Sigmoid colon (tissue), 7 donors: Measurements from ENCODE around the gene RNF166. TPM values are rescaled to one million over a fixed set of nuclear protein-coding genes. Genes with fewer than 3 reads are reported as not detected.

Experiments used
- DNase-seq: peaks from one replicate; pipeline ENCODE4 v3.0.0-alpha.2; 2019
- H3K27ac ChIP-seq, 4 donors: fragments of 200-600 bp; sonication (generic); one replicate each; pipeline ENCODE4 v1.5.1; 2016 to 2019; ENCODE audit warnings: mild to moderate bottlenecking in 1 of 4
- H3K27me3 ChIP-seq, 3 donors: fragments of 200-600 bp; sonication (generic); one replicate each; pipeline ENCODE4 v1.5.1; 2019; ENCODE audit warnings: mild to moderate bottlenecking in 1 of 3
- H3K36me3 ChIP-seq, 4 donors: fragments of 200-600 bp; sonication (generic); one replicate each; pipeline ENCODE4 v1.5.1; 2016 to 2019
- H3K4me1 ChIP-seq, 4 donors: fragments of 200-600 bp; sonication (generic); one replicate each; pipeline ENCODE4 v1.5.1; 2017 to 2019
- H3K4me3 ChIP-seq, 4 donors: fragments of 200-600 bp; sonication (generic); one replicate each; pipeline ENCODE4 v1.5.1; 2017 to 2019; ENCODE audit warnings: mild to moderate bottlenecking in 2 of 4, moderate library complexity in 1 of 4
- H3K9me3 ChIP-seq, 4 donors: fragments of 200-600 bp in 3 of 4; sonication (generic) in 3 of 4; one replicate each; pipeline versions ENCODE4 v1.5.1 to v1.6.1; 2013 to 2019
- CTCF ChIP-seq, 4 experiments: fragments of 450-650 bp in 3 of 4; fragments of 200-600 bp in 1 of 4; IDR thresholded peaks; one replicate each; pipeline ENCODE4 v1.5.1; 2016 to 2019; ENCODE audit warnings: antibody characterized with exemption in 4 of 4, mild to moderate bottlenecking in 3 of 4, moderate library complexity in 2 of 4
- EP300 ChIP-seq, 4 donors: sonication (generic); formaldehyde crosslinking; IDR thresholded peaks; one replicate each; pipeline ENCODE4 v1.6.1; 2017; ENCODE audit warnings: antibody characterized with exemption in 4 of 4
- POLR2A ChIP-seq, 2 donors: fragments of 450-650 bp; IDR thresholded peaks; one replicate each; pipeline ENCODE4 v1.6.1; 2016; ENCODE audit warnings: antibody characterized with exemption in 2 of 2, mild to moderate bottlenecking in 2 of 2, moderate library complexity in 2 of 2
- POLR2AphosphoS5 ChIP-seq, 4 donors: sonication (generic); formaldehyde crosslinking; IDR thresholded peaks; one replicate each; pipeline ENCODE4 v1.6.1; 2017; ENCODE audit warnings: antibody characterized with exemption in 4 of 4
- WGBS, 2 donors: extraction: QIAGEN DNeasy Blood & Tissue Kit; methylation state at CpG; one replicate each; pipeline ENCODE4 v1.1.7; 2013; 5-methylcytosine and 5-hydroxymethylcytosine counted together
- intact Hi-C: fragments of 100-400 bp; cut with DNase I; formaldehyde crosslinking; loops from one replicate; pipeline ENCODE4 v1.15.1; 2023
- polyA plus RNA-seq, 3 donors: library from polyadenylated mRNA; stranded (reverse); fragments of 200-250 nt; gene quantifications; one replicate each; pipeline ENCODE4 v1.2.3, GENCODE V29; 2013
- total RNA-seq, 4 donors: library from RNA; depleted of rRNA; stranded (reverse); fragments of >200 nt; gene quantifications; one replicate each; pipeline ENCODE4 v1.1.0, GENCODE V29; 2016
- donor health status: healthy with polysubstance abuse.
- donor health status: Bipolar disorder and iron deficiency.
- donor health status: healthy.

RNF166 gene
- total and polyA plus RNA-seq, 7 donors, result 5.4 to 34.8 (median 16.9) TPM

- H3K9me3 ChIP-seq, result no peaks in the 10 kb centered on the region
- no peaks in the 10 kb centered on the region for H3K27me3 ChIP-seq
- H3K4me3 ChIP-seq, result no peak overlapping the region
- intact Hi-C loops, result no loop called here
- TF ChIP-seq POLR2AphosphoS5 (IDR thresholded peaks at IDR 0.05), result no peak
- no peak for TF ChIP-seq POLR2A (IDR thresholded peaks at IDR 0.05)
- no peak for TF ChIP-seq EP300 (IDR thresholded peaks at IDR 0.05)
- no peak for TF ChIP-seq CTCF (IDR thresholded peaks at IDR 0.05)
- H3K4me1 ChIP-seq, result peaks cover 0 to 22% (median 14%) of the 10 kb centered on the region in 4 donors
- H3K27ac ChIP-seq, result no peak overlapping the region
- H3K36me3 ChIP-seq, result peaks cover 0 to 18% (median 0%) of the 10 kb centered on the region in 4 donors
- 91 to 92% methylated on average over 10 of the region's 10 CpGs for WGBS, 2 donors
- no peak for DNase-seq
Measured at GRCh38 chr16:88661468-88661867, 44.7 kb downstream of the RNF166 start.

GRCh38 chr16:88659160-88659559 lies 47.0 kb downstream of the RNF166 start:
- Histone ChIP-seq H3K27me3 (no peaks in the 10 kb centered on the region), H3K36me3 (peaks cover 0 to 41% (median 4%) of the 10 kb centered on the region in 4 donors), H3K4me1 (peaks cover 0 to 20% (median 14%) of the 10 kb centered on the region in 4 donors), H3K4me3 (no peak overlapping the region), H3K9me3 (no peaks in the 10 kb centered on the region), H3K27ac (no peak overlapping the region)
- no peak for DNase-seq
- TF ChIP-seq POLR2AphosphoS5 (IDR thresholded peaks at IDR 0.05) (no peak), CTCF (IDR thresholded peaks at IDR 0.05) (no peak), POLR2A (IDR thresholded peaks at IDR 0.05) (no peak), EP300 (IDR thresholded peaks at IDR 0.05) (no peak)
- 92 to 95% methylated on average over 25 of the region's 25 CpGs for WGBS, 2 donors
- intact Hi-C loops, result no loop called here

- H3K4me1 ChIP-seq, result peaks cover 0 to 15% (median 9%) of the 10 kb centered on the region in 4 donors
- TF ChIP-seq EP300 (IDR thresholded peaks at IDR 0.05) (no peak), POLR2A (IDR thresholded peaks at IDR 0.05) (no peak), CTCF (IDR thresholded peaks at IDR 0.05) (no peak), POLR2AphosphoS5 (IDR thresholded peaks at IDR 0.05) (no peak)
- intact Hi-C loops, result no loop called here
- WGBS, 2 donors, result 93 to 95% methylated on average over 15 of the region's 15 CpGs
- H3K27me3 ChIP-seq, result no peaks in the 10 kb centered on the region
- H3K36me3 ChIP-seq, result peaks cover 0 to 45% (median 4%) of the 10 kb centered on the region in 4 donors
- H3K27ac ChIP-seq, result no peak overlapping the region
- H3K9me3 ChIP-seq, result no peaks in the 10 kb centered on the region
- H3K4me3 ChIP-seq, result no peak overlapping the region
- no peak for DNase-seq
Measured at GRCh38 chr16:88658714-88659113, 47.5 kb downstream of the RNF166 start.

- H3K27me3 ChIP-seq, result no peaks in the 10 kb centered on the region
- TF ChIP-seq POLR2AphosphoS5 (IDR thresholded peaks at IDR 0.05), result no peak
- no peak for TF ChIP-seq EP300 (IDR thresholded peaks at IDR 0.05)
- no peak for TF ChIP-seq POLR2A (IDR thresholded peaks at IDR 0.05)
- TF ChIP-seq CTCF (IDR thresholded peaks at IDR 0.05), result no peak
- no peaks in the 10 kb centered on the region for H3K9me3 ChIP-seq
- peaks cover 0 to 59% (median 4%) of the 10 kb centered on the region in 4 donors for H3K36me3 ChIP-seq
- WGBS, 2 donors, result 94% methylated on average over 19 of the region's 19 CpGs
- intact Hi-C loops, result no loop called here
- H3K4me1 ChIP-seq, result peaks cover 0 to 12% (median 5%) of the 10 kb centered on the region in 4 donors
- H3K27ac ChIP-seq, result no peak overlapping the region
- no peak overlapping the region for H3K4me3 ChIP-seq
- DNase-seq, result no peak
Measured at GRCh38 chr16:88657371-88657770, 48.8 kb downstream of the RNF166 start.
